Activated CD4-positive, CD25-positive, alpha-beta regulatory T cell treated with anti-CD3 and anti-CD28 coated beads, Interleukin-2, amount 50 U/mL, for 72 hours (primary cell): ENCODE results near the gene EXD2.
"Not testable (repeated sequence)": the region's sequence is repeated elsewhere in the genome, so short reads cannot be mapped to it uniquely, and the experiment has no call there.

ENCODE experiments used
- DNase-seq: peaks from one replicate; pipeline ENCODE4 v3.0.0; 2021

The EXD2 gene

DNA sequence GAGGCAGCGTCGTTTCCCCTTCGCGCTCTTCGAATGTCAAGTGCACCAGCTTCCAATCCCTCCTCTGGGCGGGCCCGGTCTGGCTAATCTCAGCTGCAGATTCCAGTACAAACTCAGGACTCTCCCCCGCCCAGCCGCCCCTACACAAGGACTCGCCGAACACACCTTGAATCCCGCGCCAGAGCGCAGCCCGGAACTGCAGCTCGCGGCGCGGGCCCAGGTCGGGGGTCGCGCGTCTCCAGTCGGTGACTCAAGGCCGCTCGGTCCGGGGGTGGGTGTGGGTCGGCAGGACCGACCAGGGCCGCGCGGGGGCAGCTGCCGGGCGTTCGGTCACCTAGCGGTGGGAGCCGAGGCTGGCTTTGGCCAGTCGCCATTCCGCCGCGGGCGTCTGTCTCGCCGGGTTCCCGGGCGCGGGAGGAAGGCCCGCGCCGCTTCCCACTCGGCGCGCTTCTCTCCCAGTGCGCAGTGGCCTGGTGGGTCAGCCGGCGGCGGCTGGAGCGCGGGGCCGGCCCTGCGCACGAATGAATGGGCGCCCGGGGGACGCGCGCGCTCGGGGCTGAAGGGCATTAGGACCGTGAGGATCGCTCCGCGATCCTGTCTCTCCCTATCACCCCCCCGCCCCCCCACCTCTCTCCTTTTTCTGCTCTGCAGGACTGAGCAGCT lies 68.4 kb downstream of the EXD2 start, which contains the start of gene GALNT16:
Gene GALNT16 (plus strand): TSS at position 632 of the 663 bp plus-strand sequence. CDS start 133 bp downstream, outside the sequence.
- no peak for DNase-seq

DNA sequence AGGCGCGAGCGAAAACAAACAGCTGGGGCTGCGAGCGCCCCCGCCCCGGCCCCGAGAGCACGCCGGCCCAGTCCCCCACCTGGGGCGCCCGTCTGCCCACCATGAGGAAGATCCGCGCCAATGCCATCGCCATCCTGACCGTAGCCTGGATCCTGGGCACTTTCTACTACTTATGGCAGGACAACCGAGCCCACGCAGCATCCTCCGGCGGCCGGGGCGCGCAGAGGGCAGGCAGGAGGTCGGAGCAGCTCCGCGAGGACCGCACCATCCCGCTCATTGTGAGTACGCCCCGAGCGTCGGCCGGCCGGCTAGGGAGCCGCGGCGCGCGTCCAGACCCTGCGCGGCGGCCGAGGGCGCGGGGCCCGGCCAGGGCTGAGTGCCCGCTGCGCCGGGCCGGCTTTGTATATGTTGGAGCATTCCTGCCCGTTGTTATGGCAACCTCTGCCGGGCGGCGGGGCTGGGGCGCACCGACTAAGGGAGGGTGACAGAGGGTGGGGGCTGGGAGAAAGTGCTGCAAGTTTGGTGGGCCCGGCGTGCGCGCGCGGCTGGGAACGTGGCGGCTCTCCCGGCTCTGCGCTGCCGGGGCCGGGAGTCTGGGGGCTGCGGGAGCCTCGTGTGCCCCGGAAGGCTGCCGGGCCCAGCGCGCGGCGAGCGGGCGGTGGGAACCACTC lies 69.0 kb downstream of the EXD2 start:
- no peak for DNase-seq

DNA sequence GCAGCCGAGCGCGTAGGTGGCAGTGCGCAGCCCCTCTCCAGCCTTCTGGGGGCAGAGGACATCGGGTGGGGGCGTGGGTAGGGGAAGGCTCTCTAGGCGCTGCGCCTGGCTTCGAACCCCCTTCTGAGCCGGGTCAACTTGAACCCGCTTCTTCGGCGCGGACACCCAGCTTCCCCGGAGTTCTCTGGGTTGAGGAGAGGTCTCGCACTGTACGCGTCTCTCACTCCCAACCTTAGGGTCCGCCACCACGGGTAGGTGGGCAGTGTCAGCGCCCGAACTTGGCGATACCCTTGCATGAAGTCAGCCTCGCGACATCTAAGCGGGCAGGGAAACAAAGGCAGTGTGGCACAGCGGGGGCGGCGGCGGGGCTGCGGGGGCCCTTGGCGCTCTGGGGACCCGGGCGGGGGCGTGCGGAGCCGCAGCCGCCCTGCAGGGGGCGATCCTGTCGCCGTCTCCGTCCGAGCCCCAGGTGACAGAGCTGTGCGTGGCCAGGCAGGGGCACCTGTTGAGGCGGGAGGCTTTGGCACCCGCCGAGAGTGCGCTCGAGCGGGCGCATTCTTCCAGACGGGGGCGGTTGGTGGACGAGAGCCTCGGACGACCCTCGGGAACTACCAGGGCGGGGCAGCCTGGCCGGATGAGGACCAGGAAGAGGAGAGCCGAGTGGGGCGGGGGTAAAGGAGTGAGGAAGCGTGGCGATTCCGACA lies 69.7 kb downstream of the EXD2 start:
- DNase-seq = peak; percentile 56

DNA sequence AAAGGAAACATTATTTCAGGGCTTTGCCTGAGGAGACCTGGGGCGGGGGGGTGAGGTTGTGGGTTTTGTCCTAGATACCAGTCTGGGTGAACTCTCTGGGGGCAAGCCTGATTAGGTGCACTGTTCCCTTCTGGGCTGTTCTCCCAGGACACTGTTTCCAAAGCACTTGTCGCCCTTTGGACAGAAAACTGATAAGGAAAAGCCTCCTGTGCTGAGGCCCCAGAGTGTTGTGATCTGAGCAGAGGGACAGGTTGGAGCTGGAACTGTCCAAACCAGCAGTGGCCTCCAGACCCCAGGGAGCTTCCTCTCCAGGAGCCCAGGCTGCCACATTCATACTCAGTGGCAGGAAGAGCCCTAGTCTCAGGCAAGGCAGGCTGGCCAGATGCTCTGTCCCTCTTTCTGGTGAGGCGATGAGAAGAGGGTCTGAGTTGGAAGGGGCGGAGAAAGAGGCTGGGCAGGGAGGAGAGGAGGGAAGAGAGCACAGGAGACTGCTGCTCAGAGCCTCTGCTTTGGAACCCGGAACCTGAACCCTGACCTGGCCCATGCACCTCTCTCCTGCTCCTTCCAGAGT lies 70.5 kb downstream of the EXD2 start:
- no peak for DNase-seq

DNA sequence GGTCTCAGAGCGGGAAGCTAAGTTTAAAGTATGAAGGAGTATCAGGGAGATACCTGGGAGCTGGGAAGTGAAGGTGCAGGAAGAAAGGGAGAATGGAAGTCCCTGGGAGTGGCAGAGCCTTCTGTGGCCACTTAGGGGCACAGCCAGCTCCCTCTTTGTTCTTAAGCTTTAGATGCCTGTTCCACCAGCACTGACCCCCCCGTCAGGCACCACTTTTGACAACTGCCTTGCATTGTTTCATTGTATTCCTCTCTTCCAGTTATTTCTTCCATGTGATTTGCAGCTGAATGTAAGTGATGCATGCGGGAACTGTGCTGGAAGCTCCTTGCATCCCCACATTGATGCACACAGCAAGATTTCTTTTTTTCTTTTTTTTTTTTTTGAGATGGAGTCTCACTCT lies 71.2 kb downstream of the EXD2 start:
- DNase-seq = no peak

DNA sequence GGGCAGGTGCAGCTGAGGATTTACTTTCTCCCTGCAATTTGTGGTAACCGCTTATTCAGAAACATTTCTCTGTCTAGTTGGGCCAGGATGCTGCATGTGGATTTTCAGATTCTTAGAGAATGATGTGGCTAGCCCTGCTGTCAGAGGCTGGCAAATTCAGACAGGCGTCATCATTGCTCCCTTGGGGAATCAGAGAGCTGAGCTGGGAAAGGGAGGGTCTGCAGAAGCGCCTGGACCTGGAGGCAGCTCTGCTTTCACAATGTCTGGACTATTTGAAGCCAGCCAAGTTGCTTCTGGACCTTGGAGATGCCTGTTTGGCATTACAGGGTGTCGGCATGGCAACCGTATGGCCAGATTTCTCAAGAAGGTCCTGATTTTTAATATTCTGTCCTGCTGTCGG lies 72.1 kb downstream of the EXD2 start:
- DNase-seq = no peak

DNA sequence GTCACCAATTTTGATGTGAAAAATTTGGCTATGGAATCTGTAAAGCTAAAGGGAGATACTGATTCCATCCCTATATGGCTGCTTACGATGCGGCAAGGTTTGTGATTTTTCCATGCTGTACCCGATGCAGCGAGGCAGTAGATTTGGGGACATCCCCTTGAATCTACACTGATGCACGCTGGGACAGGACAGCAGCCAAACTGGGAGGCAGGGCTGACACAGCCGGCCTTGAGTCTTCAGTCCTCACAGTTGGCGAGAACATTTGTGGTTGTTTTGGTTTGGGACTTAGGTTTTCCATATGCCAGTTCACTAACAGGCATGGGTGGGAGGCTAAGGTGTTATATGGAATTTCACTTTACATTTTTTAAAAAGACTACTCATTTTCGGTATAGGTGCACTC lies 72.5 kb downstream of the EXD2 start:
- no peak for DNase-seq

DNA sequence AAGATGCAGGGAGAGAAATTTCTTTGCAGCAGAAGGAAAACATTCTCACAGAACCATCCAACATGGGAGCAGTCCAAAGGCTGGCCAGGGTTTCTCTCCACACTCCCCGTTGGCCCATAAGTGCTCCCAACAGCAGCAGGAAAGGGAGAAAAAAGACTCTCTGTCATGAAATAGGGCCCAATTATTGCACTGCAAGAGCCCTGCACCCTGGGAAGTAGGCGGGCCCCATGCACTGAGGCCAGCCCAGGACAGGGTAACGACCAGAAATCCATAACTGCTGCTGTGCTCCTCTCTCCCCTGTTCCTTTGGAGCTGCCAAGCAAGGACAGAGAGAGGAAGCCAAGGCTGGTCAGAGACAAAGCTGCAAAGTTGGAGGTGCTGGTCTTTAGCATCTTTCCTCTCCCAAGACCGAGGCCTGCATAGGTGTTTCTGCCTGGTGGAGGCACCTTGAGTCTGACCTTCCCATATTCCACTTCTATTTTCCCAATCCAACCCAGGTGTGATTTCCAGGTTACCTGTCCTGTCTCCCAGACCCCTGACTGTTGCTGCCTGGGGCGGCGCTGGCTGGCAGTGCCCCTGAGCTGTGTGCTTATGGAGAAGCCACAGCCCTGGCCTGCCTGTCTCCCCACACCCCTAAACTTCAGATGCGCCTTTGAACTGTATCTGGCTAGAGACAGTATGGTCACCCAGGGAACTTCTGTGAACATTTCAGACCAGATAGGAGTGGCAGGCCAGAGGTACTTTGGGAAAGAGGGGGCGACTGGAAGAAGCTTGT lies 75.5 kb downstream of the EXD2 start:
- no peak for DNase-seq

DNA sequence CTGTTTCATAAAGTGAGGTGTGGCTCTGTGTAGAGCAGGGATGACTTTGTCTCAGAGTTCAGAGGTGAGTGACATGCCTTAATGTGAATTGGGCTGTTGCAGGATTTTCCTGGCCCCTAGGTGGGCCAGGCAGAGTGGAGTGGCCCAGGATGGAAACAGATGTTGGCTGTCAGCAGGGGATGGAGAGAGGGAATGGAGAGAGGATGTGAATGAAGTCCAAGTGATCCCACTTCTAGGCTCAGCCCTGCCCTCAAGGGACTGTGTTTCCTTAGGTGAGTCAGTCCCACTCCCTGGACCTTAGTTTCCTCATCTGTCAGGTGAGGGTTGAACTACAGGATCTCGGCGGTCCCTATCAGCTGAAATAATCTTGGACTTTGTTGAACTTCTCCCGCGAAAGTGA lies 76.2 kb downstream of the EXD2 start:
- DNase-seq = no peak

DNA sequence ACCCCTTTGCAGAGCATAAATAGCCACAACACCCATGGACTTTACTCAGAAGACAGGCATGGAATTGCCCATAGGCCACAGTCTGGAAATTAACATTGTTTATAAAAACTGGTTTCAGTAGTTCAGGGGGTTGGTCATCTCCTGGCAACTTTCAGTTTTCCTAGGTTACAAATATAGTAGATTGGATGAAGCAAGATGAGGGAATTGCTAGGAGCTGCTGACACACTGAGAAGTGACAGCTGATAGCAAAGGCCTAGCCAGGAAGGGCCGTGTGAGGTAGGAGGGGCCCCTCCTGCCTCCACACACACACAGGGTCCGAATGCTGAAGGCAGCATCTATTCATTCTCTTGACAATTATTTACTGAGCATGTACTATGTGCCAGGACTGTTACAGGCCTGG lies 76.9 kb downstream of the EXD2 start:
- no peak for DNase-seq

DNA sequence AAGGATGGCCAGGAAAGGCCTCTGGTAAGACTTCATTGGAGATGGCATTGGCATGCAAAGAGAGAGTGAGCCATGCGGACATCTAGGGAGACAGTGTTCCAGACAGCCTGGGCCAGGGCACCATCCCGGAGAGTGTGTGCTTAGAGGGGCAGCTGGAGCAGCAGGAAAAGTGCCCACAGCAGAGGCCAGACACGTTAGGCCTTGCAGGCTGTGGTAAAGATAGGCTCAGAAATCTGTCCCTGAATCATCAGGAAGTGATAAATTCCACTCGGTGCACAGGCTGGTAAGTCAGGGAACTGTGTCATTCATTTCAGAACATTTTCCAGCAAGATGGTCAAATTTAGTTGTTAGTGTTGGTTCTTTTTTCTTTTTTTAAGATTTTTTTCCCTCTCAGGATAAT lies 77.5 kb downstream of the EXD2 start:
- DNase-seq = no peak

DNA sequence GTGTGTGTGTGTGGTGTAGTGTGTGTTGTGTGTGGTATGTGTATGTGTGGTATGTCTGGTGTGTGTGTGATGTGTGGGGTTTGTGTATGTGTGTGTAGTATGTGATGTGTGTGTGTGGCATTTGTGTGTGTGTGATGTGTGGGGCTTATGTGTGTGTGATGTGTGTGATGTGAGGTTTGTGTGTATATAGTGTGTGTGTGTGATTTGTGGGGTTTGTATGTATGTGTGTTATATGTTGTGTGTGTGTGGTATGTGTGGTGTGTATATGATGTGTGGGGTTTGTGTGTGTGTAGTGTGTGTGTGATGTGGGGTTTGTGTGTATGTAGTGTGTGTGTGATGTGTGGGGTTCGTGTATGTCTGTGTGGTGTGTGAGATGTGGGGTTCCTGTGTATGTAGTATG lies 78.1 kb downstream of the EXD2 start:
- DNase-seq = no peak

DNA sequence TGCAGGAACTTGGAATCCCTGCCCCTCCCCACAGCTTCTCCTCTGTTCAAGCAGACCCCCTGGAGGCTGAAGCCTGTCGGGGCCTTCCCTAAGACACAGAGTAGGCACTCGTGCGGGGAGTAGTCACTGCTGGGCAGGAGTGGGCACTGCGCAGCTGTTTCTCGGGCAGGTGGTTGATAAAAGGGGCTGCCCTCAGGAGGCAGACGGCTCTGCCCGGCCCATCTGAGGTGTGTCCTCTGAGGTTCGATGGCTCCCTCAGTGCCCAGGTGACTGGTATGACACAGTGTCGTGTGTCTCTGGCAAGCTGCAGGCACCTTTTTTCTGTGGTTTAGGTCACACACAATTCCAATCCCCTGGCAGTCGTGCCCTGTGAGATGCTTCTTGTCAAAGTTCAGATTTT lies 78.8 kb downstream of the EXD2 start:
- no peak for DNase-seq

DNA sequence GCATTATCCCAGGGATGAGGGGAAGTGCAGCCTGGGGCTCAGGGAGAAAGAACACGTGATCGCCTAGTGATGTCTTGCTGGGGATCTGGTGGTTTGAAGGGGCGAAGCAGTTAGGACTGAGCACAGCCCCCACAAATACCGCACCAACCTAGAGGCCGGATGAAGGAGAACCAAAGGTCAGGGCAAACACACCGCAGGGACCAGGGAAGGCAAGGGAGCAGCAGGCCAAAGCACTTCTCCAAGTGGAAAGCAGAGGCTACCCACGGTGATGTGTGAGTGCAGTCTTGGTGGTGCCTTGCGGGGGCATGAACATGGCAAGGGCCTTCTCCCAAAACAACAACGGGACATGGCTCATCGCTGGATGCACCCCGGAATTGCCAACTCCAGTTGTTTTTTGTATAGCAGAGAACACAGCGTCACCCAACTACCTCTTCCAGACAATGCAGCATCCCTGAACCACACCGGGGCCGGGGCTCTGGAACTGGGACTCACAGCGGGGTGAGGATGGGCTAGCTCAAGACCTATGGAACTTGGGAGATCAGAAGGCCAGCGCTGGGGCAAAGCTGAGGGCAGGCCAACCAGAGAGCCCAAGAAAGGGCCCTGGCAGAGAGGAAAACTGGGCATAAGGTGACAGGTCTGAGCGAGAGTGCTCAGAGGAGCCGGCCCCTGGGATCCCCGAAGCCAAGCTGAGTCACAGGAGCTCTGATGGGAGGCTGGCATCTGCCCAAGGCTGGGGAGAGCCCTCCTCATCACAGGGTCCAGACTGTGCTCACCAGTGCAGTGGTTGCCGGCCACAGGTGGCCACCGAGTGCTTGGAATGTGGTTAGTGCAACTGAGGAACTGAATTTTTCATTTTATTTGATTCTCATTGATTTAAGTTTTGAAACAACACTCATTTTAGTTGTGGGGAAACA lies 79.8 kb downstream of the EXD2 start:
- DNase-seq = no peak

DNA sequence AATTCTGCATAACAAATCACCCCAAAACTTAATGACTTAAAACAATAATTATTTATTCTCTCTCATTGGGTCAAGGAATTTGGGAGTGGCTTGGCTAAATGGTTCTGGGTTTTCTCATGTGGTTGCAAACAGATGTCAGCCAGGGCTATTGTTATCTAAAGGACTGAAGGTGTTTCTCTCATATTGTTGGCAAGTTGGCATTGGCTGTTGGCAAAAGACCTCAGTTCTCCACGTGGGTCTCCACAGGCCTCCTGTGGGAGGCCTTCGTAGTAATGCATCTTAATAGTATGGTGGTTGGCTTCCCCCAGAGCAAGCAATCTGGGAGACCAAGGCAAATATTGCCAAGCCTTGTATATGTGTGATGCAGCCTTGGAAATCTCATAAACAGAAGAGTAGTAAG lies 83.0 kb downstream of the EXD2 start:
- DNase-seq = no peak

DNA sequence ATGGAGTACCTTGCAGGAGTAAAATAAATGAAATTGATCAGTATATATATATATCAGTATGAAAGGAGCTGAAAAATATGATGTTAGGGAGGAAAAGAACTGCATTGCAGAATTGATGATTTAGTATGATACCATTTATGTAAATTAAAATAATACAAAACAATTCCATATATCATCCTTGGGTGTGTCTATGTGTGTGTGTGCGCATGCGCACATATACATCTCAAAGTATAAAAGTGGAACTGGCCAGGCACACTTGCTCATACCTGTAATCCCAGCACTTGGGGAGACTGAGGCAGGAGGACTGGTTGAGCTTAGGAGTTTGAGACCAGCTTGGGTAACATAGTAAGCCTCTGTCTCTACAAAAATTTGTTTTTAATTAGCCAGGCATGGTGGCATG lies 84.0 kb downstream of the EXD2 start:
- DNase-seq = no peak

DNA sequence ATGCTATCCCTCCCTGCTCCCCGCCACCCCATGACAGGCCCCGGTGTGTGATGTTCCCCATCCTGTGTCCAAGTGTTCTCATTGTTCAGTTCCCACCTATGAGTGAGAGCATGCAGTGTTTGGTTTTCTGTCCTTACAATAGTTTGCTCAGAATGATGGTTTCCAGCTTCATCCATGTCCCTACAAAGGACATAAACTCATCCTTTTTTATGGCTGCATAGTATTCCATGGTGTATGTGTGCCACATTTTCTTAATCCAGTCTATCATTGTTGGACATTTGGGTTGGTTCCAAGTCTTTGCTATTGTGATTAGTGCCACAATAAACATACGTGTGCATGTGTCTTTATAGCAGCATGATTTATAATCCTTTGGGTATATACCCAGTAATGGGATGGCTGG lies 86.1 kb downstream of the EXD2 start:
- not testable (repeated sequence) for DNase-seq

DNA sequence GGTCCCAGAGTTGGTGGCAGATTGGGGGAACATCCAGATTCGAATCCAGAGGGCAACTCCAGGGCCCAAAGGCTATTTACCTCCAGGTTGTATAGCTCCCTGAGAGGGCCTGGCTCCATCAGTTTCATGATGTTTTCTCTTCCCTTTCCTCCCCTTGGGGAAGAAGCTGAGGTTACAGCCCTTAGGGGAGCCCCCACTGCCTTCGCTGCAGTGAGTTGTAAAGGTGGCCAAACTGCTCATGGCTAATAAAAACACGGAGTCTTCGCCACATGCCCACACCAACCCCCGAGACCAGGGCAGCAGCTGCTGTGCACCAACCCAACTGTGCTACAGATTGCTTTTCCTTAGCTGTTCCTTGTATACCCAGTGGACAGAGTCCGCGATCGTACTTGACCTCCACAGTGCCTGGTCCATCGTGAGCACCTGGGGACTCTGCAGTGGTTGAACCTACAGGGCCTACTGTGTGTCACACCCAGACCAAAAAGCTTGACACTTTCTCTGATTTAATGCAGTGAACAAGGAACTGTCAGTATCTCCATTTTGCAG lies 89.5 kb downstream of the EXD2 start:
- no peak for DNase-seq

DNA sequence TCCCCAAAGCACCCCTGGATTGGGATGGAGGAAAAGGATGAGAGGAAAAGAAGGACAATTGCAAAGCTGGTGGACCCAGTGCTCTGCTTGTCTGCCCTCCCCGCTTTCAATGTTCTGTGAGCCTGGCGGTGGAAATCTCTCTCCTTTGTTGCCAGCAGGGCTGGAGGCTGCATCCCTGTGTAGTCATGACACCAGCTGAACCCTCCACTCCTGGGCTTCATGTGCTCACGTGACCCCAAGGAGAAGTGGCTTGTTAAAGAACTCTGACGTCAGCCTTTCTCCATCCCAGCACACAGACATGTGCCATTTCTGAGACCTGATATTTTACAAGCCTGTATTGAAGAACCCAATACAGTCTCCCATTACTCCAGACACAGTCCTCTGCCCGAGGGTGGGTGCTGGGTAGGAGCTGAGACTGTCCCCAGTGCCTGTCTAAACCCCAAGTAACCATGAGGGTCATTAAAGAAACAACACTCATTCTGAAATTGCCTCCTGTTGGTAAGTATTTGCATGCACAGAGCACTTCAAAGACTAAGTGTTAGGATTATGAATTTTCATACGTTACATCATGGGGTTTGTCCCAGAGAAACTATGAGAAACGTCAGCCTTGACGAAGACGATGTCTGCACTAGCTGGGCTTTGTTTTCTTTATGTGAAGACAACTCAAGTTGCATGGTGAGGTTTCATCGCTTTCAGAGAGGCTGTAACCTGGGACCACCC lies 90.3 kb downstream of the EXD2 start:
- no peak for DNase-seq

DNA sequence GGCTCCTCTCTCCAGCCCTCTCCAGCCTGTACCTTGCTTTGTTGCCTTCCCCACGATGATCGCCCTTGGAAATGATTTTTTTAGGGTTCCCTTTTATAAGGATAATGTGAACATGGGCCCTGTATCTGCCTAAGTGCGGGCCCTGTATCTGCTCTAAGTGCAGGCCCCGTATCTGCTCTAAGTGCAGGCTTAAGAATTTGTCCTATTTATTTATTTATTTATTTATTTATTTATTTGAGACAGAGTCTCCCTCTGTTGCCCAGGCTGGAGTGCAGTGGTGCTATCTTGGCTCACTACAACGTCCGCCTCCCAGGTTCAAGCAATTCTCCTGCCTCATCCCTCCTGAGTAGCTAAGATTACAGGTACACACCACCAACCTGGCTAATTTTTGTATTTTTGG lies 91.2 kb downstream of the EXD2 start:
- DNase-seq = no peak

DNA sequence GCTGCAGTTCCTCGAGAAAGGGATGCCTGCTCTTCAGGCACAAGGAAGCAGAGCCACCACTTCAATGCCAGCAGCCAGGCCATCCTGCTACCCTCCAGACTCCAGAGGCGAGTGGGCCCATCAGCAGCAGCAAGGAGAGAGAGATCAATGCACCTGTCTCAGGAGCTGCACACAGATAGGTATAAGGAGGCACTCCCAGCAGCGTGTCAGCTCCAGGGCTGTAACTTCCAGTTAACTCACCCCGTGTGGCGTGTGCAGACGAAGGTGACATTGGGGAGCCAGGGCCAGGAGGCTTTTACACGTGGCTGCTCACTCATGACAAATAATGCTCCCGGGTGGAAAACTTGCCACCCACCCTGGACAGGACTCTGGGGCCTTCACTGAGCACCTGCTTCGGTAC lies 92.9 kb downstream of the EXD2 start:
- DNase-seq = no peak
